HepG2 (cell line): ENCODE measurements around the gene ASTN2. TPM values are rescaled to one million over a fixed set of nuclear protein-coding genes. Genes with fewer than 3 reads are reported as not detected.

Experiments used
- CREB1 ChIP-seq, 2 experiments: fragments of 450-650 bp in 1 of 2; IDR thresholded peaks; 2 replicates each; pipeline ENCODE4 v1.6.1; 2016 to 2017; ENCODE audit warnings: control low read depth in 1 of 2, mild to moderate bottlenecking in 1 of 2, missing compliant biosample characterization in 1 of 2, missing genetic modification characterization in 1 of 2
- PAX8 ChIP-seq: sonication (generic); formaldehyde crosslinking; IDR thresholded peaks from 2 replicates; pipeline ENCODE4 v1.8.0; 2022; ENCODE audit warnings: mild to moderate bottlenecking, missing genetic modification reagents, borderline replicate concordance
- TEAD3 ChIP-seq: optimal IDR thresholded peaks from 2 replicates; pipeline ENCODE3; 2016; ENCODE audit warnings: borderline replicate concordance
- TMF1 ChIP-seq: sonication (generic); formaldehyde crosslinking; IDR thresholded peaks from 2 replicates; pipeline ENCODE4 v1.8.1; 2022; ENCODE audit warnings: low read depth, missing genetic modification reagents
- ZBTB21 ChIP-seq: sonication (generic); formaldehyde crosslinking; IDR thresholded peaks from 2 replicates; pipeline ENCODE4 v1.4.0; 2020; ENCODE audit warnings: missing genetic modification reagents
- ZBTB42 ChIP-seq: sonication (generic); formaldehyde crosslinking; IDR thresholded peaks from 2 replicates; pipeline ENCODE4 v1.5.0; 2020; ENCODE audit warnings: mild to moderate bottlenecking, missing genetic modification reagents
- ZNF446 ChIP-seq: sonication (generic); formaldehyde crosslinking; IDR thresholded peaks from 2 replicates; pipeline ENCODE4 v1.5.0; 2020; ENCODE audit warnings: mild to moderate bottlenecking, missing genetic modification reagents
- ZNF605 ChIP-seq: sonication (generic); formaldehyde crosslinking; IDR thresholded peaks from 2 replicates; pipeline ENCODE4 v1.8.0; 2022; ENCODE audit warnings: mild to moderate bottlenecking, missing genetic modification reagents
- polyA plus RNA-seq, 8 experiments: library from polyadenylated mRNA; depleted of rRNA in 3 of 8; stranded (reverse) in 7 of 8; unstranded in 1 of 8; fragments of >200 nt; fragmentation: Illumina TruSeq in 4 of 8; extraction: Trizol in 4 of 8; gene quantifications; 2 replicates each; pipeline versions ENCODE4 v1.2.1 to v1.2.3, GENCODE V29; 2011 to 2016; ENCODE audit warnings: low read depth in 4 of 8, missing spikeins in 1 of 8, mixed read lengths in 1 of 8; ENCODE audit not compliant: insufficient read depth in 1 of 8
- total RNA-seq, 5 experiments: library from RNA; depleted of rRNA; stranded (reverse); fragments of >200 nt; fragmentation: Illumina TruSeq; extraction: Trizol; gene quantifications; 2 replicates each; pipeline ENCODE4 v1.2.3, GENCODE V29; 2016; ENCODE audit warnings: low read depth in 1 of 5
- TF ChIP-seq, protein P1 (sequence below): sonication (generic); formaldehyde crosslinking; IDR thresholded peaks from 2 replicates; pipeline ENCODE4 v1.5.1; 2020; ENCODE audit warnings: missing genetic modification reagents, mild to moderate bottlenecking, borderline replicate concordance
- TF ChIP-seq, protein P2 (sequence below): sonication (generic); formaldehyde crosslinking; IDR thresholded peaks from 2 replicates; pipeline ENCODE4 v1.8.1; 2022; ENCODE audit warnings: mild to moderate bottlenecking, missing genetic modification reagents
- TF ChIP-seq, protein P3 (sequence below), 2 experiments: sonication (generic) in 1 of 2; formaldehyde crosslinking in 1 of 2; IDR thresholded peaks; 2 replicates each; pipeline versions ENCODE4 v1.6.1 to v1.9.0; 2014 to 2022; ENCODE audit warnings: antibody characterized with exemption in 1 of 2, borderline replicate concordance in 1 of 2, inconsistent platforms in 1 of 2, low read depth in 1 of 2, missing genetic modification reagents in 1 of 2
- TF ChIP-seq, protein P4 (sequence below): IDR thresholded peaks from 2 replicates; pipeline ENCODE4 v1.6.1; 2016; ENCODE audit warnings: control low read depth

ASTN2 gene
- total and polyA plus RNA-seq, 2 of the 13 experiments (the other 11 are each of a cell fraction or from before 2014, with no cell fraction given): 5.2 to 13.5 TPM

DNA sequence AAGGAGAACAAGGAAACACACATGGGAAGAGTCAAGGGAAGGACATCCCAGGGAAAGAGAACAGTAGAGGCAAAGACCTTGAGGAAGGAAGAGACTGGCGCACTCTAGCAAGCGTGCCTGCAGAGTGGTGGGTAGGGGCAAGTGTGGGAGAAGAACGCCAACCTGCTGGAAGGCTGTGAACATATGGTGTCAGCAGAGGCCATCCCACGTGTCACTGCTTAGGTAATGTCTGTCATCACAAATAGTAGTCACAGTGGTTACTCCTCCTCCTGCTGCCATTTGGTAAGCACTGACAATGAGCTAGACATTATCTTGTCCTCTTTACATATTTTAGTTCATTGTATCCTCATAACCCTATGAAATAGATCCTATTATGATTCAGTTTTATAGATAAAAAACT is 934.2 kb downstream of the ASTN2 start (continued):
- TF ChIP-seq ZBTB21 (no peak), PAX8 (CRISPR knock-in tag) (no peak), CREB1 (IDR thresholded peaks at IDR 0.05) (no peak), CREB1 (CRISPR knock-in tag; IDR thresholded peaks at IDR 0.05) (no peak), TMF1 (CRISPR knock-in tag) (no peak), ZBTB42 (CRISPR knock-in tag) (no peak), TEAD3 (CRISPR knock-in tag) (no peak), ZNF446 (no peak), ZNF605 (no peak)
- TF ChIP-seq, protein P1, sequence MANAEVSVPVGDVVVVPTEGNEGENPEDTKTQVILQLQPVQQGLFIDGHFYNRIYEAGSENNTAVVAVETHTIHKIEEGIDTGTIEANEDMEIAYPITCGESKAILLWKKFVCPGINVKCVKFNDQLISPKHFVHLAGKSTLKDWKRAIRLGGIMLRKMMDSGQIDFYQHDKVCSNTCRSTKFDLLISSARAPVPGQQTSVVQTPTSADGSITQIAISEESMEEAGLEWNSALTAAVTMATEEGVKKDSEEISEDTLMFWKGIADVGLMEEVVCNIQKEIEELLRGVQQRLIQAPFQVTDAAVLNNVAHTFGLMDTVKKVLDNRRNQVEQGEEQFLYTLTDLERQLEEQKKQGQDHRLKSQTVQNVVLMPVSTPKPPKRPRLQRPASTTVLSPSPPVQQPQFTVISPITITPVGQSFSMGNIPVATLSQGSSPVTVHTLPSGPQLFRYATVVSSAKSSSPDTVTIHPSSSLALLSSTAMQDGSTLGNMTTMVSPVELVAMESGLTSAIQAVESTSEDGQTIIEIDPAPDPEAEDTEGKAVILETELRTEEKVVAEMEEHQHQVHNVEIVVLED (CRISPR knock-in tag): no peak
- TF ChIP-seq, protein P2, sequence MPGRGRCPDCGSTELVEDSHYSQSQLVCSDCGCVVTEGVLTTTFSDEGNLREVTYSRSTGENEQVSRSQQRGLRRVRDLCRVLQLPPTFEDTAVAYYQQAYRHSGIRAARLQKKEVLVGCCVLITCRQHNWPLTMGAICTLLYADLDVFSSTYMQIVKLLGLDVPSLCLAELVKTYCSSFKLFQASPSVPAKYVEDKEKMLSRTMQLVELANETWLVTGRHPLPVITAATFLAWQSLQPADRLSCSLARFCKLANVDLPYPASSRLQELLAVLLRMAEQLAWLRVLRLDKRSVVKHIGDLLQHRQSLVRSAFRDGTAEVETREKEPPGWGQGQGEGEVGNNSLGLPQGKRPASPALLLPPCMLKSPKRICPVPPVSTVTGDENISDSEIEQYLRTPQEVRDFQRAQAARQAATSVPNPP (CRISPR knock-in tag): no peak
- TF ChIP-seq, protein P3, sequence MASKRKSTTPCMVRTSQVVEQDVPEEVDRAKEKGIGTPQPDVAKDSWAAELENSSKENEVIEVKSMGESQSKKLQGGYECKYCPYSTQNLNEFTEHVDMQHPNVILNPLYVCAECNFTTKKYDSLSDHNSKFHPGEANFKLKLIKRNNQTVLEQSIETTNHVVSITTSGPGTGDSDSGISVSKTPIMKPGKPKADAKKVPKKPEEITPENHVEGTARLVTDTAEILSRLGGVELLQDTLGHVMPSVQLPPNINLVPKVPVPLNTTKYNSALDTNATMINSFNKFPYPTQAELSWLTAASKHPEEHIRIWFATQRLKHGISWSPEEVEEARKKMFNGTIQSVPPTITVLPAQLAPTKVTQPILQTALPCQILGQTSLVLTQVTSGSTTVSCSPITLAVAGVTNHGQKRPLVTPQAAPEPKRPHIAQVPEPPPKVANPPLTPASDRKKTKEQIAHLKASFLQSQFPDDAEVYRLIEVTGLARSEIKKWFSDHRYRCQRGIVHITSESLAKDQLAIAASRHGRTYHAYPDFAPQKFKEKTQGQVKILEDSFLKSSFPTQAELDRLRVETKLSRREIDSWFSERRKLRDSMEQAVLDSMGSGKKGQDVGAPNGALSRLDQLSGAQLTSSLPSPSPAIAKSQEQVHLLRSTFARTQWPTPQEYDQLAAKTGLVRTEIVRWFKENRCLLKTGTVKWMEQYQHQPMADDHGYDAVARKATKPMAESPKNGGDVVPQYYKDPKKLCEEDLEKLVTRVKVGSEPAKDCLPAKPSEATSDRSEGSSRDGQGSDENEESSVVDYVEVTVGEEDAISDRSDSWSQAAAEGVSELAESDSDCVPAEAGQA (IDR thresholded peaks at IDR 0.05; ENCODE audit: low read depth): no peak
- TF ChIP-seq, protein P3 (CRISPR knock-in tag; IDR thresholded peaks at IDR 0.05; ENCODE audit: borderline replicate concordance): no peak
- TF ChIP-seq, protein P4, sequence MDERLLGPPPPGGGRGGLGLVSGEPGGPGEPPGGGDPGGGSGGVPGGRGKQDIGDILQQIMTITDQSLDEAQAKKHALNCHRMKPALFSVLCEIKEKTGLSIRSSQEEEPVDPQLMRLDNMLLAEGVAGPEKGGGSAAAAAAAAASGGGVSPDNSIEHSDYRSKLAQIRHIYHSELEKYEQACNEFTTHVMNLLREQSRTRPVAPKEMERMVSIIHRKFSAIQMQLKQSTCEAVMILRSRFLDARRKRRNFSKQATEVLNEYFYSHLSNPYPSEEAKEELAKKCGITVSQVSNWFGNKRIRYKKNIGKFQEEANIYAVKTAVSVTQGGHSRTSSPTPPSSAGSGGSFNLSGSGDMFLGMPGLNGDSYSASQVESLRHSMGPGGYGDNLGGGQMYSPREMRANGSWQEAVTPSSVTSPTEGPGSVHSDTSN (CRISPR knock-in tag): no peak
